HUES48 (cell line): ENCODE measurements around the gene LSR.
"Not testable (repeated sequence)": the region's sequence is repeated elsewhere in the genome, so short reads cannot be mapped to it uniquely, and the experiment has no call there.

ENCODE experiments used
- H3K27ac ChIP-seq: one replicate; pipeline ENCODE4 v1.7.0; 2013; ENCODE audit warnings: low read depth, low read length, inconsistent platforms
- H3K27me3 ChIP-seq: 2 replicates; pipeline ENCODE4 v1.6.1; 2013; ENCODE audit warnings: mild to moderate bottlenecking, low read length; ENCODE audit not compliant: control insufficient read depth, insufficient read depth
- H3K36me3 ChIP-seq: 2 replicates; pipeline ENCODE4 v1.6.1; 2013; ENCODE audit warnings: low read length; ENCODE audit not compliant: control insufficient read depth, insufficient read depth
- H3K4me1 ChIP-seq: 2 replicates; pipeline ENCODE4 v1.6.1; 2013; ENCODE audit warnings: mild to moderate bottlenecking, low read length; ENCODE audit not compliant: control insufficient read depth, insufficient read depth
- H3K4me3 ChIP-seq: 2 replicates; pipeline ENCODE4 v1.5.1; 2013; ENCODE audit warnings: mild to moderate bottlenecking, low read depth, low read length
- H3K9ac ChIP-seq: 2 replicates; pipeline ENCODE4 v1.6.1; 2013; ENCODE audit warnings: mild to moderate bottlenecking, low read depth, low read length, moderate library complexity
- H3K9me3 ChIP-seq: 2 replicates; pipeline ENCODE4 v1.6.1; 2013; ENCODE audit warnings: low read length; ENCODE audit not compliant: control insufficient read depth, insufficient read depth

The LSR gene

DNA sequence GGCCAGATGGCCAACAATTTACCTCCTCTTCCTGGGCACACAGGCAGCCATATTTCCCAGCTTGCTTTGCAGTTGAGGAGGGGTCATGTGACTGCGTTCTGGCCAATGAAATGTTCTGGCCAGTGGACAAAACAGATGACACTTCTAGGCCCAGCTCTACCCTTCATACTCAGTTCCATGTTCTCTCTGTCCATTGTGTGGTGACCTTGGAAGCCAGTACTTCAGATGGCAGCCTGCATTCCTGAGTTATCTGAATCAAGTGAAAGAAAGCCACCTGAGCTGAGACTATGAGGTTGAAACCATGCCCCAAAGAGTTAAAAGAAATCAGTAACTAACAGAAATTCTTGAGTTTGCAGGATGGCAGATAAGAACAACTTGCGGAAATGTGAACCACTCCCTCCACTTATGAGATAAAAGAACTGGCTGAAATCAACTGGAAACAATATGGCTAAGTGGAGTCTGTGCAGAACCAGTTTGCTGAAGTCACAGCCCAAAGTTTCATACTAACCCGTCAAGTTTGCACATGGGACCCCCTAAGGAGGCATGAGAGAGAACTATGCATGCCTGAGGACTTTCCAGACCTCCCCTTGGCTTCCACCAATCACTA lies 28.4 kb upstream of the LSR start:
- H3K36me3 ChIP-seq = no peaks in the 10 kb centered on the region
- H3K4me3 ChIP-seq = no peak overlapping the region
- H3K9me3 ChIP-seq = peaks cover 4% of the 10 kb centered on the region; the same call in 1 of the 2 replicates
- peaks cover 6% of the 10 kb centered on the region; the same call in 1 of the 2 replicates for H3K4me1 ChIP-seq
- no peak overlapping the region for H3K27ac ChIP-seq
- no peak overlapping the region for H3K9ac ChIP-seq
- no peaks in the 10 kb centered on the region for H3K27me3 ChIP-seq

GRCh38 chr19:35220973-35221590 lies 27.7 kb upstream of the LSR start:
- H3K9me3 ChIP-seq, H3K27me3 ChIP-seq, H3K4me1 ChIP-seq, H3K27ac ChIP-seq, H3K9ac ChIP-seq, H3K36me3 ChIP-seq, H3K4me3 ChIP-seq: not testable (repeated sequence)

DNA sequence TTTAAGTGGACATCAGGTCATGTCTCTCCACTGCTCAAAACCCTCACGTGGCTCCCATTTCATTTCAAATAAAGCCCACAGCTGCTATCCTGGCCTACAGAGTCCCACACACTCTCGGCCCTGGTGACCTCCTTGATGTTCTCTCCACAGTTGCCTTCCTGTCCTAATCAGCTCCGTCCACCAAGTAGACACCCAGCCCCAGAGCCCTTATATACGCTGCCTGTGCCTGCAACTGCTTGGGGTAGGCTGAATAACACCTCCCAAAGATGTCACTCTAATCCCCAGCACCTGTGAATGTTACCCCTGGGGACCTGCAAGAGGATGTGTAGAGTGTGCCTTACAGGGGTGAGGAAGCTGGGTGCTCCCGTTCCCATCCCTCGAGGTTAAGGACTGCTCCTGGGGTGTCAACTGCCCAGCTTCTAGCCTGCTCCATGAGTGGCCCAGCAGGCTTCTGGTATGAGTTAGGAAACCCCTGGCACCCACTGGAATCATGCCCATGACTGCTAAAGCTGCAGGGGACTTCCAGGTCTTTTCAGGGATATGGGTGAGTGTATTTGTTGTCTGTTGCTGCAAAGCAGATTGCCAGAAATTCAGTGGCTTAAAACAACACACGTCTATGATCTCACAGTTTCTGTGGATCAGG lies 26.3 kb upstream of the LSR start:
- Histone ChIP-seq H3K36me3 (no peaks in the 10 kb centered on the region), H3K4me3 (no peak overlapping the region), H3K9me3 (peaks cover 4% of the 10 kb centered on the region; the same call in 1 of the 2 replicates), H3K4me1 (peaks cover 9% of the 10 kb centered on the region; the same call in 1 of the 2 replicates), H3K27ac (no peak overlapping the region), H3K27me3 (no peaks in the 10 kb centered on the region), H3K9ac (no peak overlapping the region)

DNA sequence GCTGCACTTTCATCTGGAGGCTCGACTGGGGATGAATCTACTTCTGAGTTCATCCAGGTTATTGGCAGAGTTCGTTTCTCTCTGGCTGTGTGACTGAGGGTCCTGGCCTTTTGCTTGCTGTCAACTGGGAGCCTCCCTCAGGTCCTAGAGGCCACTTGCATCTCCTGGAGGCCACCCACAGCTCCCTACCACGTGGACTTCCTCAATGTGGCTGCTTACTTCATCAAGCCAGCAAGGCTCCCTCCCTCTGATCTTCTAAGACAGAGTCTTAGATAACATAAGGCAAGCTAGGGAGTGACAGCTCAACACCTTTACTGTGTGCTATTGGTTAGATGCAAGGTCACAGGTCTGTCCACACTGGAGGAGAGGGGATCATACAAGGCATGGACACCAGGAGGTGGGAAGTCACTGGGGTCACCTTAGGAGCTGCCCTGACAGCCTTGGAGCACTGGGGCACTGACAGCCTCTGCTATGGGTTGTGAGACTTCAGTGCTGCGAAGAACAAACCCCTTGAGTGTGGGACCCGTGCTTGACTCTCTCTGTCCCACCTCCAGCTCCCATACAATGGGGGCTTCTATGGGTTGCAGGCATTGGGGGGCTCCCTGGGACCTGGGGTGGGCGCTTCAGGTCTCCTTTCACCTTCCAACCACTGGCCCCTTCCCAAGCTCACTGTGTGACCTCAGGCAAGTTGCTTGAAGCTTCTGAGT lies 25.6 kb upstream of the LSR start:
- no peaks in the 10 kb centered on the region for H3K36me3 ChIP-seq
- peaks cover 9% of the 10 kb centered on the region; the same call in 1 of the 2 replicates for H3K4me1 ChIP-seq
- no peak overlapping the region for H3K9ac ChIP-seq
- H3K27me3 ChIP-seq = no peaks in the 10 kb centered on the region
- peaks cover 4% of the 10 kb centered on the region; the same call in 1 of the 2 replicates for H3K9me3 ChIP-seq
- H3K27ac ChIP-seq = no peak overlapping the region
- H3K4me3 ChIP-seq = no peak overlapping the region

DNA sequence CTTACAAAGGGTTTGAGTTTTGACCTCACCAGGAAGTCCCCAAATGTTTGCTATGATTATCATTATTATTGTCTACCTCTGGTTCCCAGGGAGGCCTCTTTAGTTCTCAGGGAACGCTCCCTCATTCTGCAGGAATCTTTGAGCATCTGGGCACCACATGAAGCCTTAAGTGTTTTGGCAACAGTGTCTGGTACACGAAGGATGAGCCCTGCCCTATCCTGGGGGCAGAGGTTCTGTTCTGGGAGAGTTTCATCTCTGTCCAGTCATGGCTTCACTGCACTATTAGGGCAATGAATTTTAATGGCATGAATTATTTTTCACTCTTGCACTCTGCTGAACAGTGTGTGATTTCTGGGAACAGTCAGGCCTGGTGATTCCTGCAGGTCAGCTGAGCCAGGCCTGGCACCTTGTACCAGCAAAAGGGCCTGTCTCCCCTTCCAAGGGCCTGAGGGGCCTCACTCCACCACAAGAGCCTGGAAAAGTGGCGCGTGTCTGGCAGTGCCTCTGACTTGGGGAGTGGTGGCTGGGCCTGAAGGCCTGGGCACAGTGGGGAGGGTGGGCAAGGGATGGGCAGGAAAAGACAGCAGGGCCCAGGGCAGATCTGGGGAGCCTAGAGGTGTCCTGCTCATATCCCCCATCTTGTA lies 24.8 kb upstream of the LSR start:
- Histone ChIP-seq H3K9ac (no peak overlapping the region), H3K4me1 (peaks cover 9% of the 10 kb centered on the region; the same call in 1 of the 2 replicates), H3K36me3 (no peaks in the 10 kb centered on the region), H3K27ac (no peak overlapping the region), H3K4me3 (no peak overlapping the region), H3K27me3 (no peaks in the 10 kb centered on the region), H3K9me3 (peaks cover 4% of the 10 kb centered on the region; the same call in 1 of the 2 replicates)

- H3K9me3 ChIP-seq = no peaks in the 10 kb centered on the region
- H3K9ac ChIP-seq = no peak overlapping the region
- no peak overlapping the region for H3K4me3 ChIP-seq
- no peaks in the 10 kb centered on the region for H3K27me3 ChIP-seq
- H3K27ac ChIP-seq = no peak overlapping the region
- no peaks in the 10 kb centered on the region for H3K36me3 ChIP-seq
- H3K4me1 ChIP-seq = peaks cover 9% of the 10 kb centered on the region; the same call in 1 of the 2 replicates
Observed at GRCh38 chr19:35224681-35225571, 23.9 kb upstream of the LSR start.

DNA sequence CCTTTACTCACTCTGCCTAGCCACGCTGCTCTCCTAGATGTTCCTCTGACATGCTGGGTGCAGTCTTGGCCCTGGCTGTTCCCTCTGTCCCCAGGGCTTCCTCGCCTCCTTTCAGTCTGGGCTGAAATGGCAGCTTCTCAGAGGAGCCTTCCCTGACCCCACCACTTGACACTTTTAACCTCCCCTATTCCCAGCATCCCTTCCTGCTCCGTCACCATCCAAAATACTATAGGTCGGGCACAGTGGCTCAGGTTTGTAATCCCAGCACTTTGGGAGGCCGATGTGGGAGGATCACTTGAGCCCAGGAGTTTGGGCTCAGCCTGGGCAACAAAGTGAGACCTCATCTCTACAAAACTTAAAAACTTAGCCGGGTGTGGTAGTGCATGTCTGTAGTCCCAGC lies 22.9 kb upstream of the LSR start:
- Histone ChIP-seq H3K27ac (no peak overlapping the region), H3K9me3 (no peaks in the 10 kb centered on the region), H3K4me1 (peaks cover 9% of the 10 kb centered on the region; the same call in 1 of the 2 replicates), H3K9ac (no peak overlapping the region), H3K27me3 (no peaks in the 10 kb centered on the region), H3K36me3 (no peaks in the 10 kb centered on the region), H3K4me3 (no peak overlapping the region)

GRCh38 chr19:35226748-35227147 lies 22.1 kb upstream of the LSR start:
- no peaks in the 10 kb centered on the region for H3K9me3 ChIP-seq
- H3K27me3 ChIP-seq = no peaks in the 10 kb centered on the region
- no peak overlapping the region for H3K27ac ChIP-seq
- H3K4me3 ChIP-seq = no peak overlapping the region
- H3K4me1 ChIP-seq = peaks cover 9% of the 10 kb centered on the region; the same call in 1 of the 2 replicates
- no peaks in the 10 kb centered on the region for H3K36me3 ChIP-seq
- H3K9ac ChIP-seq = no peak overlapping the region

- no peak within 1 kb of the TSS for H3K27ac ChIP-seq
- peaks cover 9% of the 10 kb centered on the region; the same call in 1 of the 2 replicates for H3K4me1 ChIP-seq
- H3K4me3 ChIP-seq = no peak within 1 kb of the TSS
- H3K36me3 ChIP-seq = no peaks in the 10 kb centered on the region
- no peaks in the 10 kb centered on the region for H3K9me3 ChIP-seq
- no peak within 1 kb of the TSS for H3K9ac ChIP-seq
- H3K27me3 ChIP-seq = no peaks in the 10 kb centered on the region
Observed at GRCh38 chr19:35228177-35228930, 20.4 kb upstream of the LSR start, which contains the start of gene FAM187B. FAM187B (minus strand) TSS chr19:35228739; CDS start chr19:35228680, 59 bp downstream.
